Measurements from ENCODE around the gene PAQR9.

DNA sequence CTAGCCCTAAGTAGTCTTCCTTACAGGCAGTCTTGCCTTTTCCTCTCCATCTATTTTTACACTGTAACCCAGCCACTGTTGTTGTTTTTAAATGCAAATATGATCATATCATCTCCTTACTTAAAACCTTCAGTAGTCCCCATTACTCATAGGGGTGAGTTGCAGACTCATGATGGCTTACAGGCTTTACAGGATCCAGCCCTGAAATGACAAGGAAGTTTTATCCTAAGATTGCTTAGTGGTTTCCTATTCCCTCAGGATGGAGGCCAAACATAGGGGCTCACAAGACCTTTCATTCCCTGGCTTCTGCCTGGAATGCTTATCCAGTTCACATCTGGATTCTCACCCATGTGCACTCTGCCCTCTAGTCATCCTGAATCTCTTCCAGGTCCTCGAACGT is 46.9 kb downstream of the PAQR9 start:
- TF ChIP-seq, protein P1, sequence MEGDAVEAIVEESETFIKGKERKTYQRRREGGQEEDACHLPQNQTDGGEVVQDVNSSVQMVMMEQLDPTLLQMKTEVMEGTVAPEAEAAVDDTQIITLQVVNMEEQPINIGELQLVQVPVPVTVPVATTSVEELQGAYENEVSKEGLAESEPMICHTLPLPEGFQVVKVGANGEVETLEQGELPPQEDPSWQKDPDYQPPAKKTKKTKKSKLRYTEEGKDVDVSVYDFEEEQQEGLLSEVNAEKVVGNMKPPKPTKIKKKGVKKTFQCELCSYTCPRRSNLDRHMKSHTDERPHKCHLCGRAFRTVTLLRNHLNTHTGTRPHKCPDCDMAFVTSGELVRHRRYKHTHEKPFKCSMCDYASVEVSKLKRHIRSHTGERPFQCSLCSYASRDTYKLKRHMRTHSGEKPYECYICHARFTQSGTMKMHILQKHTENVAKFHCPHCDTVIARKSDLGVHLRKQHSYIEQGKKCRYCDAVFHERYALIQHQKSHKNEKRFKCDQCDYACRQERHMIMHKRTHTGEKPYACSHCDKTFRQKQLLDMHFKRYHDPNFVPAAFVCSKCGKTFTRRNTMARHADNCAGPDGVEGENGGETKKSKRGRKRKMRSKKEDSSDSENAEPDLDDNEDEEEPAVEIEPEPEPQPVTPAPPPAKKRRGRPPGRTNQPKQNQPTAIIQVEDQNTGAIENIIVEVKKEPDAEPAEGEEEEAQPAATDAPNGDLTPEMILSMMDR (IDR thresholded peaks at IDR 0.05), result no peak
- no peak for TF ChIP-seq POLR2A (IDR thresholded peaks at IDR 0.05)
- no peak for TF ChIP-seq EP300 (IDR thresholded peaks at IDR 0.05)
